ENCODE results near the gene AGBL1.

DNA sequence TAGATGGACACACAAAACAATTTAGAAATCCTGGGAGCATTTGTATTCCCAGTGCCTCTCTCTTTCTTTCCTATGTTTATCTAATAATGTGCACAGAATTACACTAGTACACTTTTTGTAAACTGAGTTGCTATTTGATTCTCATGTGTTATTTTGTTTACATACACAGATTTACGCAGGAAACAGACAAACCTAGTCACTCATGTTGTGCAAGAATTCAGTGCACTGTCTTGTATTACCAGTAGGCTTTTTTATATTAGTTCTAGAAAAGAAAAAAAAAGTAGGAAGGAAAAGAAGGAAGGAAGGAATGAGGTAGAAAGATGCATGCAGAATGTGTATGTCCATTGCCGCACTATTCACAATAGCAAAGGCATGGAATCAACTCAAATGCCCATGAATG is 257.4 kb downstream of the AGBL1 start:
- TF ChIP-seq, protein P1, sequence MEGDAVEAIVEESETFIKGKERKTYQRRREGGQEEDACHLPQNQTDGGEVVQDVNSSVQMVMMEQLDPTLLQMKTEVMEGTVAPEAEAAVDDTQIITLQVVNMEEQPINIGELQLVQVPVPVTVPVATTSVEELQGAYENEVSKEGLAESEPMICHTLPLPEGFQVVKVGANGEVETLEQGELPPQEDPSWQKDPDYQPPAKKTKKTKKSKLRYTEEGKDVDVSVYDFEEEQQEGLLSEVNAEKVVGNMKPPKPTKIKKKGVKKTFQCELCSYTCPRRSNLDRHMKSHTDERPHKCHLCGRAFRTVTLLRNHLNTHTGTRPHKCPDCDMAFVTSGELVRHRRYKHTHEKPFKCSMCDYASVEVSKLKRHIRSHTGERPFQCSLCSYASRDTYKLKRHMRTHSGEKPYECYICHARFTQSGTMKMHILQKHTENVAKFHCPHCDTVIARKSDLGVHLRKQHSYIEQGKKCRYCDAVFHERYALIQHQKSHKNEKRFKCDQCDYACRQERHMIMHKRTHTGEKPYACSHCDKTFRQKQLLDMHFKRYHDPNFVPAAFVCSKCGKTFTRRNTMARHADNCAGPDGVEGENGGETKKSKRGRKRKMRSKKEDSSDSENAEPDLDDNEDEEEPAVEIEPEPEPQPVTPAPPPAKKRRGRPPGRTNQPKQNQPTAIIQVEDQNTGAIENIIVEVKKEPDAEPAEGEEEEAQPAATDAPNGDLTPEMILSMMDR (IDR thresholded peaks at IDR 0.05; ENCODE audit: extremely low read depth in 1 of 2, insufficient read depth in 1 of 2, low read depth in 1 of 2, low read length in 2 of 2) = no peak
- no peak for TF ChIP-seq POLR2AphosphoS5 (IDR thresholded peaks at IDR 0.05; ENCODE audit: insufficient read depth, low read depth, low read length)
- no peak for TF ChIP-seq EZH2 (IDR thresholded peaks at IDR 0.05; ENCODE audit: borderline replicate concordance, low read depth, low read length, severe bottlenecking)
- TF ChIP-seq FOS (IDR thresholded peaks at IDR 0.05; ENCODE audit: borderline replicate concordance, insufficient read depth, low read length) = no peak
- TF ChIP-seq POLR2A (IDR thresholded peaks at IDR 0.05; ENCODE audit: low read depth, low read length) = no peak
- TF ChIP-seq, protein P2, sequence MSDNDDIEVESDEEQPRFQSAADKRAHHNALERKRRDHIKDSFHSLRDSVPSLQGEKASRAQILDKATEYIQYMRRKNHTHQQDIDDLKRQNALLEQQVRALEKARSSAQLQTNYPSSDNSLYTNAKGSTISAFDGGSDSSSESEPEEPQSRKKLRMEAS (IDR thresholded peaks at IDR 0.05; ENCODE audit: insufficient read depth, insufficient read length) = no peak
- TF ChIP-seq MYC (IDR thresholded peaks at IDR 0.05; ENCODE audit: low read depth, low read length) = no peak

Measured in endothelial cell of umbilical vein (primary cell).